Measurements from ENCODE around the gene PRLHR.
"Not testable (repeated sequence)": the region's sequence is repeated elsewhere in the genome, so short reads cannot be mapped to it uniquely, and the experiment has no call there.

DNA sequence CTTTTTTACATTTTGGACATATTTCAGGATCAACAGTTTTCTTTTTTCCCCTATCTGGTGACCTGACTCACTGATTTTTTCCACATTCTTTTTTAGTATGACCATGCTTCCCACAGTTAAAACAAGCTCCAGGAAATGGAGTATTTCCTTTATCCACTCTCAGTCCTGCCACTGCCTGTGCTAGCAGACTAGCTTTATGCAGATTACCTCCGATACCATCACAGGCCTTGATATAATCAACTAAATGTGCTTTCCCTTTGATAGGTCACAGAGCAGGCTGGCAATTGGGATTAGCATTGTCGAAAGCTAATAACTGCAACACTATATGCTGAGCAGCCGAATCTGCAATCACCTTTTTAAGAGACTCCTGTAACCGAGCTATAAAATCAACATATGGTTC lies 18.4 kb upstream of the PRLHR start:
- TF ChIP-seq JUND (IDR thresholded peaks at IDR 0.05); EZH2phosphoT487 (IDR thresholded peaks at IDR 0.05; ENCODE audit: borderline replicate concordance, low read depth); CHD2 (IDR thresholded peaks at IDR 0.05; ENCODE audit: low read length, partially characterized antibody); GABPA (IDR thresholded peaks at IDR 0.05; ENCODE audit: low read depth); SIN3A (IDR thresholded peaks at IDR 0.05; ENCODE audit: borderline replicate concordance, low read depth, low read length); NFIC (IDR thresholded peaks at IDR 0.05; ENCODE audit: borderline replicate concordance); POLR2AphosphoS5 (IDR thresholded peaks at IDR 0.05; ENCODE audit: low read depth, low read length); TCF12 (IDR thresholded peaks at IDR 0.05): not testable (repeated sequence)
- TF ChIP-seq, protein P1, sequence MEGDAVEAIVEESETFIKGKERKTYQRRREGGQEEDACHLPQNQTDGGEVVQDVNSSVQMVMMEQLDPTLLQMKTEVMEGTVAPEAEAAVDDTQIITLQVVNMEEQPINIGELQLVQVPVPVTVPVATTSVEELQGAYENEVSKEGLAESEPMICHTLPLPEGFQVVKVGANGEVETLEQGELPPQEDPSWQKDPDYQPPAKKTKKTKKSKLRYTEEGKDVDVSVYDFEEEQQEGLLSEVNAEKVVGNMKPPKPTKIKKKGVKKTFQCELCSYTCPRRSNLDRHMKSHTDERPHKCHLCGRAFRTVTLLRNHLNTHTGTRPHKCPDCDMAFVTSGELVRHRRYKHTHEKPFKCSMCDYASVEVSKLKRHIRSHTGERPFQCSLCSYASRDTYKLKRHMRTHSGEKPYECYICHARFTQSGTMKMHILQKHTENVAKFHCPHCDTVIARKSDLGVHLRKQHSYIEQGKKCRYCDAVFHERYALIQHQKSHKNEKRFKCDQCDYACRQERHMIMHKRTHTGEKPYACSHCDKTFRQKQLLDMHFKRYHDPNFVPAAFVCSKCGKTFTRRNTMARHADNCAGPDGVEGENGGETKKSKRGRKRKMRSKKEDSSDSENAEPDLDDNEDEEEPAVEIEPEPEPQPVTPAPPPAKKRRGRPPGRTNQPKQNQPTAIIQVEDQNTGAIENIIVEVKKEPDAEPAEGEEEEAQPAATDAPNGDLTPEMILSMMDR (IDR thresholded peaks at IDR 0.05), result not testable (repeated sequence)
- TF ChIP-seq, protein P2, sequence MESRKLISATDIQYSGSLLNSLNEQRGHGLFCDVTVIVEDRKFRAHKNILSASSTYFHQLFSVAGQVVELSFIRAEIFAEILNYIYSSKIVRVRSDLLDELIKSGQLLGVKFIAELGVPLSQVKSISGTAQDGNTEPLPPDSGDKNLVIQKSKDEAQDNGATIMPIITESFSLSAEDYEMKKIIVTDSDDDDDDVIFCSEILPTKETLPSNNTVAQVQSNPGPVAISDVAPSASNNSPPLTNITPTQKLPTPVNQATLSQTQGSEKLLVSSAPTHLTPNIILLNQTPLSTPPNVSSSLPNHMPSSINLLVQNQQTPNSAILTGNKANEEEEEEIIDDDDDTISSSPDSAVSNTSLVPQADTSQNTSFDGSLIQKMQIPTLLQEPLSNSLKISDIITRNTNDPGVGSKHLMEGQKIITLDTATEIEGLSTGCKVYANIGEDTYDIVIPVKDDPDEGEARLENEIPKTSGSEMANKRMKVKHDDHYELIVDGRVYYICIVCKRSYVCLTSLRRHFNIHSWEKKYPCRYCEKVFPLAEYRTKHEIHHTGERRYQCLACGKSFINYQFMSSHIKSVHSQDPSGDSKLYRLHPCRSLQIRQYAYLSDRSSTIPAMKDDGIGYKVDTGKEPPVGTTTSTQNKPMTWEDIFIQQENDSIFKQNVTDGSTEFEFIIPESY (IDR thresholded peaks at IDR 0.05; ENCODE audit: borderline replicate concordance, low read depth), result not testable (repeated sequence)
